ENCODE data around the gene PIP4K2C. TPM values are rescaled to one million over a fixed set of nuclear protein-coding genes. Genes with fewer than 3 reads are reported as not detected.

Gene PIP4K2C
- total RNA-seq, 2 donors from 2014 or later, result 15.3 to 16.1 TPM

DNA sequence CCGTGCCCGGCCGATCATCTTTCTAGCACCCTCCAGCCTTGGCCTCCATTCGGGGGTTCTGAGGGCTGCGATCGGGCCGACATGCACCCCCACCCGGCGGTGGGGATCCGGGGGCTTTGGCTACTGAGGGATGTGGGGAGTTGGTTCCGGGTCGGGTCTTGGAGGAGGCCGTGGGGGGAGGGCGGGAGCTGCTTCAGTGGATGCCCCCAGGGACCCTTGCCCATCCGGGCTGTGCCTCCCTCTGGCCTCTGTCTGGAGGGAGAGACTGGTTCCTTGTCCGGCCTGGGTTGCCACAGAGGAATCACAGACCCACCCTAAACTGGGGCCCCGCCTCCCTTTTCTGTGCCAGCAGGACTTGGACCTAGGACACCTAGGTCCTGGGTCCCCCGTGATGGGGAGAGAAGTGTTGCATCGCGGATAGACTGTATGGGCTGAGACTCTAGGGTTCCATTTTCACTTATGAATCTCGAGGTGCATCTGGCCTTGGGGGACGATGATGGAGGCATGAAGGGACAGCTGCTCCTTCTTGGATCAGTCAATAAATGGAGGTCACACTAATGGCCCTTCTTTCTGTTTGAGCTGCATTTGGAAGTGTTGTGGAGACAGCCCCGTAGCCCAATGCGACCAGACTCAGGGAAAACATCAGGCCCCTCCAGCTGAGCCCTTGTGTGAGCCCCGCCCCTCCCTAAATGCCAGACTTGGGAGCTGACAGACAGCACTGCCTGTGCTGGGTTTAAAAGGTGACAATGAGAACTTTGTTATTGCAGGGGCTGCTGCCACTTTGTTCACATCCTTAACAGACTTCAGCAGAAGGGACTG, 14.2 kb downstream of the PIP4K2C start:
- DNase-seq, result peak; percentile 52
- ATAC-seq, result peak; percentile 16 to 37
- intact Hi-C loops (cut with DNase I), result no loop called here

DNA sequence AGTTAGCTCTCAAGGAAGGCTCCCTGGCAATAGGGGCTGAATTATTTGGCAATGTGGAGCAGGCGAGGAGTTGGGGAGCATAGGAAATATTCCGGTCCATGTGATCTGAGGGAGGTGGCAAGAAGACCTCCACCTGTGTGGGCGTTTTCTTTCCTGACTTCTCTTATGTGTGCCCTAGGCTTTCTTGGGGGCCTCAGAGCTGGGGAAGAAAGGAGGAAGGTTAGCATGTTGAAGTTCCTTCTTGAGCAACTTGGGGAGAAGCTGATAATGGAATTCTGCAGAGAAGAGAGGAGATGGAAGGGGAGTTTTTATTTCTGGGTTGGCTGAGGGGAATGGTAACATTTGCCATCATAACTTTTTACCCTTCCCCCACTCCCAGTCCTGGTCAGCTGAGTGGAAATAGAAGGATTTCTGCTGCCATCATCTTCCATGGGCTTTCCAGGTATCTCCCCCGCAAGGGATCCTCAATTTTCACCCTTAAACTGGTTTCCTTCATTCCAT, 14.9 kb downstream of the PIP4K2C start:
- no peak for DNase-seq
- intact Hi-C loops (cut with DNase I), result no loop called here
- ATAC-seq, result no peak

DNA sequence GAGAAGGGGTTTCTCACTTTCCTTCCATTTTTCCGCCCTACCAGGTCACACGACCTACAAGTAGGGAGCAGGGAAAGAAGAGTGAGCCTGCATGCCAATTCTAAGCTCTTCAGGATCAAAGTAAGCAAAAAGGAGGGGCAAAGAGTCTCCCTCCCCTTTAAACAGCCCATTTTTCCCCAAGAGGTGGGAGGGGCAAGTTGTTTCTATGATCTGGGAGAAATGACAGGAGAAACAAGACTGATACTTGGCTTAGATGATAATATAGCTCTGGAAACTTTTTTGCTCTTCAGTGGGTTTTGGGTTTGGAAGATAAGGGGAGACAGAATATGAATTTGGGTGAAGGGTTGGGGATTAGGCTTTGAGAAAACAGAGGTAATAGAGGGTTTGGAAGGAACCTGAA, 15.4 kb downstream of the PIP4K2C start:
- DNase-seq (no peak), ATAC-seq (no peak)
- intact Hi-C loops (cut with DNase I), result no loop called here

DNA sequence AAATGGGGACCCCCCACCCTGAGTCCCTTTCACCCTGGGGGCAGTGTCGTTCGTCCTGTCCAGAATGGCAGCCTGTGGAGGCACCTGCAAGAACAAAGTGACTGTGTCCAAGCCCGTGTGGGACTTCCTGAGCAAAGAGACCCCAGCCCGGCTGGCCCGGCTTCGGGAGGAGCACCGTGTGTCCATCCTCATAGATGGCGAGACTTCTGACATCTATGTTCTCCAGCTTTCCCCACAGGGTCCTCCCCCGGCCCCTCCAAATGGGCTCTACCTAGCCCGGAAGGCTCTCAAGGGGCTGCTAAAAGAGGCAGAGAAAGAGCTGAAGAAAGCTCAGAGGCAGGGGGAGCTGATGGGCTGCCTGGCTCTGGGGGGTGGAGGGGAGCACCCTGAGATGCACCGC, 15.8 kb downstream of the PIP4K2C start:
- ATAC-seq (no peak), DNase-seq (no peak)

DNA sequence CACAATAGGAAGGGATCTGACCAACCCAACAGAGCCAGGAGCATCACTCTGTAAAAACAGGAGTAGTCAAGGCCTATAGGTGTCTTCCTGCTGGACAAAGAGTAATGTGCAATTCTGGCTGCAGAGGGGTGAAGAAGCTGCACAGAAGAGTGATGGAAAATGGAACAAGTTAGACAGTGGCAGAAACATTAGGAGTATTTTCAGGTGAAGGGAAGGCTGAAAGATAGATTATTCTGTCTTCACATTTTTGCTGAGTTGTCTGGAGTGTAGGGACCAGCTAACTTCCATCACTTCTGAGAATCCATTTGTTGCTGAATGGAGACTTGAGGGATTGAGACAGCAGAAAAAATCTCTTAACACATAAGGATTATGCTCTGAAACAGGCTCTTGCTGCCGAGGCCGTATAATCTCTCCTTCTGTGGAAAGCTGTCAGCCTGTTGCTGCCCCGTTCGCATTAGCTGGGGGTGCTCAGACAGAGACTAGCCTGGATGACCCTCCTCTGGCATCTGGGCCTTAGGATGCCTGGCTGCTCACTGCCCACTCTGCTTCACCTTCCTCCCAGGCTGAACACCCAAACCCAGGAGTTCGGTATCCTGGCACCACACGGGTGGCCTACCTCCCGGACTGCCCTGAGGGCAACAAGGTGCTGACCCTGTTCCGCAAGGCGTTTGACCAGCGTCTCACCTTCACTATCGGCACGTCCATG, 17.1 kb downstream of the PIP4K2C start:
- DNase-seq (no peak), ATAC-seq (no peak)
- intact Hi-C loops (cut with DNase I), result no loop called here

More for the DNA sequence above, 15.8 kb downstream of the PIP4K2C start:
- intact Hi-C loops (cut with DNase I), result no loop called here

DNA sequence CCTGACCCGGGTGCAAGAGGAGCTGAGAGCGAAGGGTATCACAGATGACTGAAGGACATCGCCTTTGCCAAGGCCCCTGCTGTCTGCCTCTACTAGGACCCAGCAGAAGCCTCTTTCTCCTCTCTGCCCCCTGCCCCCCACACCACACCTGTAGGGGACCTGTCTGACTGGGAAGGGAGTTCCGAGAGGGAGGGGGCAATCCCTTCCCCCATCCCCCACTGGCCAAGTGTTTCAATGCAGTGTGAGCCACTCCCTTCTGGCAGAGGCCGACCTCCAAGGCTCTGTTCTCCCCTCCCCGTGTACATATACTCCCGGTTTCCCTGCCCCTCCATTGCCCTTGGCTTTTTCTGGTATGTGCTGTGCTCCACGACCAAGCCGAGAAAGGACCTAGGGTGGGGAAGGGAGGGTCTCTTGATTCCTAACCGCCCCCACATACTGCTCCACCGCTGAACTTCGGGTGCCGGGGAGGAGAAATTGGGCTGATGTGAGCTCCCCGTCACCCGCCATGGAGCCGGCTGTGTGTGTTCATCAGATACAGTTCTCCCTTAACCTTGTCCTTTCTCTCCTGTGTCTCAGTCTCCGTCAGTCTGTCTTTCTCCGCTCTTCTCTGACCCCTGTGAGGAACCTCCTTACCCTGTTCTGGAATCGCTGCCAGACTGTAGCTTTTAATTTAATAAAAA, 18.2 kb downstream of the PIP4K2C start:
- intact Hi-C loops (cut with DNase I), result no loop called here
- ATAC-seq (no peak), DNase-seq (no peak)

DNA sequence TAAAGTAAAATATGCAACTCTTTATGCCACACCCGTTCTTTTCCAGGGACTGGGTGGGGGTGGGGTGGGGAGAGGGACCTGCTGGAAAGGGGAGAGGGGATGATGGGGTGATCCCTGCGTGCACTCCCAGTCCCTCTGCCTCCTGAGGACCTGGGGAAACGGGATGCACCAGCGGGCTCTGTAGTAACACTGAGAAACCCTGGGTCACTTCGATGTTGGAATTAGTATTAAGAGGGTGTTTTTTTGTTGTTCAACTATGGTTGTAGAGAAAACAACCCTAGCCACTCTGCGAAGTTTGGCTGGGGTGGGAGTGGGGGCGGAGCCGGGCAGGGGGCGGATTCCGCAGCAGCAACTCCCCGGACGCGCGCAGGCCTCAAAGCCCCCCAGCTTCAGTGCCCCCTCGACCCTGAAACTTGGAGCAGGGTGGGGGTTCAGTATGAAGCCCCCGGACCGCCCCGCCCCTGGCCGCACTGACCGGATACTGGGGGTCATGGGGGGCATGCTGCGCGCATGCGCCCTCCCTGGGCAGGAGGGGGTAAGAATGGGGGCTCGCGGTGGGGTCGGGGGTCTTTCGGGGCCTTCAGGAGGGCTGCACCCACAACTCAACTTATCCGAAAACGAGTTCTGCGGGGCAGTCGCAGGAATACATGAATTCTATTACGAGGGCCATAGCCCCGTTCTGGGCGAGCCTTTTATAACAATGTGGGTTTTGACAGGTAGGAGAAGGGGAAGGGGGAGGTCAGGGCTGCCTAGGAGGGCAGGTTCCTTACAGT, 19.0 kb downstream of the PIP4K2C start:
- DNase-seq, result no peak
- peak; percentile 4 to 15 for ATAC-seq
- intact Hi-C loops (cut with DNase I), result no loop called here

DNA sequence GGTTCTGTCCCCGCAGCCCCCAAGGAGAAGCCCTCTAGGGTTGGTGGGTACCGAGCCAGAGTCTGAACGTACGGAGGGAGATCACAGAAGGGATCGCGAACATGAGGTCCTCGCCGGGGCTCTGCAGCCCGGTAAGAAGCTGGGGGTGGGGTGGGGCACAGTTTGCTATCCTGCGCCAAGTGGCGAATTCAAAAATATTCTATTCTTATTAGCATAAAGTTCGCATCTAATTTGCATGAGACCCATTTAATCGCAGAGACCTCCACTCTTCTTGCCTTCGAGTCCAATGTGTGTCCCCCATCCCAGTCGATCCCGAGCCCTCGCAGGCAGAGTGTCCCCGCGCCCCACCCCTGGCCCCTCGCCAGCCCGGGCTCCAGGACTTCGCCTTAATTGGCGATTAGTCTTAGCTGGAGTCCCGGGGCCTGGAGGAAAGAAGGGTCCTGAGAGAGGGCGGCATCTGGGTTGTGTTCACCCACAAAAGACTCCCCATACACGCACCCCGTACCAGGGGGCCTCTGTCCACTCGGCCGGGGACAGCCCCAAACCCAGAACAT, 19.6 kb downstream of the PIP4K2C start:
- intact Hi-C loops (cut with DNase I), result no loop called here
- DNase-seq (peak; percentile 74), ATAC-seq (peak; percentile 57 to 58)

DNA sequence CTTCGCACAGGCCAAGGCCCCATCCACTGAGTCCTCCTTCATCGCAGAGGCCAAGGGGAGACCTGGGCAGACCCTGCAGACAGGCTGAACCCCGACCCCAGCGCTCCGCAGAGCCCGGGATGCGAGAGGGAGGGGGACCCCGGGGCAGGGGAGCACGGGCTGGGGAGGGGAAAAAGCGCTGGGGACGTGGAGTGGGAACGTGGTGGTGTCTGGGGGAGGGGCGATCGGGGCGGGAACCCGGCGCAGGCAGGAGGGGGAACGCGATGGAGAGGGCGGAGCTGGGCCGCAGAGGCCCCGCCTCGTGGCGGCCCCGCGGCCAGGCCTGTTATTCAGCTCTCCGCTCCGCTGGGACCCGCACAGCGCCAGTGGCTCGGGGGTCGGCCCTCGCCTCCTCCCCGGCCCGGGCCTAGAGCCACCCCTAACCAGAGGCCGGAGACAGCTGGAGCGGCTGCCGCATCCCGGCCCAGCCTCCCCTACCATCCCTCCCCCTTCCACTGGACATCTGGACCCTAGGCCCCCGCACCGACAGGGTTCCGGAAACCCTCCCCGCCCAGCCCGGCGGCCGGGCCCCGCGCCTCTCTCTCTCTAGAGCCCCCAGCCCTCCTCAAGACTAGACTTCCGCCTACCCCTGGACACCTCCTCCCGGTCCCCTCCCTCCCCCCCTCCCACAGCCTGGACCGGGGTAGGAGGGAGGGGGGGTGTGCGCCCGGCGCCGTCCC, 20.3 kb downstream of the PIP4K2C start, which contains the start of gene ARHGEF25:
Gene ARHGEF25 (plus strand): TSS at position 328 of the 719 bp plus-strand sequence. CDS start 460 bp downstream, outside the sequence.
- peak; percentile 90 to 92 for ATAC-seq
- peak; percentile 83 for DNase-seq
- intact Hi-C loops (cut with DNase I), result no loop called here

DNA sequence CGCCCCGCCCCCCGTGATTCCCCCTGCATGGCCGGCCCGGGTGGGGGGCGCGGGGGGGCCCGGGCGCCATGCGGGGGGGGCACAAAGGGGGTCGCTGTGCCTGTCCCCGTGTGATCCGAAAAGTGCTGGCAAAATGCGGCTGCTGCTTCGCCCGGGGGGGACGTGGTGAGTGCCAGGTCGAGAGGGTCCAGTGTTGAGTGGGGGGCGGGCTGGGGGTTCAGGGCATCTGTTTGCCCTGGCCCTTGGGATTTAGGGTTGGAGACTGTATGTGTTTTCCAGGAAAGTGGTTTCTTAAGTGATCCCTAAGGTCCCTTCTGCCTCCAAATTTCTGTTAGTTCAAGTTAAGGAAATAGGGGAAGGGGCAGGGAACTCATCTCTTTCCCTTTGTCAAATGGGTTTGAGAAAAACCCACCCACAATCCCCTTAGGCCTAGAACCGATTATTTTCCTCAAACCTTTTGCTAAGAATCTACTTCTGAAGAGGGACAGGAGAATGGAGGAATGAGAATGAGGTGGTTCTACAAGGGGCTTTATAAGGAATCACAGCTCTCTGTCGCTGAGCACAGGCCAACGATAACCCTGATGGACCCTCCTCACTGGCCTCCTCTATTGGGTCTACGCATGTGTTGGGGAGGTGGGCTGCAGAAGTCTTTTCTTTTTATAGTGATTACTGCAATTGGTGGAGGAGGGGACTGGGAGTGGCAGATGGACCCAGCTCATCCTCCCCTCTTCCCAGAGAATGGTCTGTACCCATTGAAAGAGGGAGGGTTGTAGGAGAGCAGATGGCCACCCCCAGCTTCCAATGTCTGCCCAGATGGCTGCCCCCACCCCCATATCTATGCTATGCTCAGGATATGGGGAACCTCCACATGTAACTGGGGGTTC, 21.1 kb downstream of the PIP4K2C start:
- ATAC-seq (no peak), DNase-seq (no peak)
- intact Hi-C loops (cut with DNase I), result no loop called here

DNA sequence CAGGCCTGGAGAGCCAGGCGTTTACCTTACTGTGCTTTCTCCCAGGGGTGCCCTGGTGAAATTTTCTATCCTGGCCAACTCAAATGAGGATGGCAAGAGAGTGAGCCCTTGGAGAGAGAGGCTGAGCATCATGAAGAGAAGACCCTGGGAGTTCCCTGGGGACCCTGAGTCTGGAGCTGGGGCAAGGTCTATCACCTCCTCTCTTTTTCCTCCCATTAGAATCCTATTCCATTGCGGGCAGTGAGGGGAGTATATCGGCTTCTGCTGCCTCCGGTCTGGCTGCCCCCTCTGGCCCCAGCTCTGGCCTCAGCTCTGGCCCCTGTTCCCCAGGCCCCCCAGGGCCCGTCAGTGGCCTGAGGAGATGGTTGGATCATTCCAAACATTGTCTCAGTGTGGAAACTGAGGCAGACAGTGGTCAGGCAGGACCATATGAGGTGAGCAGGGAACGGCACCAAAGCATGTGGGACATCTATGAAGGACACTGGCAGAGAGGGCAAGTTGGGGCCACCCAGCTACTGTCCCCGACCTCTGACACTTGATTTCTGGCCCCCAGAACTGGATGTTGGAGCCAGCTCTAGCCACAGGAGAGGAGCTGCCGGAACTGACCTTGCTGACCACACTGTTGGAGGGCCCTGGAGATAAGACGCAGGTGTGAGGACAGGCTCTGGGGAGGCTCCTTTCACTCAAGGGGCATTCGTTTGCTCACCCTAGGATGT, 21.9 kb downstream of the PIP4K2C start:
- intact Hi-C loops (cut with DNase I), result no loop called here
- ATAC-seq (no peak), DNase-seq (no peak)

DNA sequence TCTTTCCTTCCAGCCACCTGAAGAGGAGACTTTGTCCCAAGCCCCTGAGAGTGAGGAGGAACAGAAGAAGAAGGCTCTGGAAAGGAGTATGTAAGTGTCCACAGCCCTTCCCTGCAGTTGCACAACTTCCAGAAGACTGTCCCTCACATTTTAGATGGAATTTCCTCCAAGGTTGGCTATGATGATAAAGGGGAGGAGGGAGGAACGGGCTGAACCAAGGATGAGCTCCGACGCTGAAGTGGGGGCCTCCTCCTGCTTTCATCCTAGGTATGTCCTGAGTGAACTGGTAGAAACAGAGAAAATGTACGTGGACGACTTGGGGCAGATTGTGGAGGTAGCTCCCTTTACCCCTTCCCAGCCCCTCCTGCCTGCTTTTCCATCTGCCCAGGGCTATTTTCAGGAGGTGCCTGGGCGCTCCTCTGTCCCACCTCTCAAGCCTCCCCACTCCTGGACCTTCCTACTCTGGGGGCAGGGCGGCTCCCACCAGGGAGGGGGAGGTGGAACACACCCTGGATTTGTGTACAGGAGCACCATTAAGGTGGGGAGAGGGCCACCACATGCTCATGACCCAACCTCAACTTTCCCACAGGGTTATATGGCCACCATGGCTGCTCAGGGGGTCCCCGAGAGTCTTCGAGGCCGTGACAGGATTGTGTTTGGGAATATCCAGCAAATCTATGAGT, 22.6 kb downstream of the PIP4K2C start:
- no peak for DNase-seq
- ATAC-seq, result no peak
- intact Hi-C loops (cut with DNase I), result no loop called here

DNA sequence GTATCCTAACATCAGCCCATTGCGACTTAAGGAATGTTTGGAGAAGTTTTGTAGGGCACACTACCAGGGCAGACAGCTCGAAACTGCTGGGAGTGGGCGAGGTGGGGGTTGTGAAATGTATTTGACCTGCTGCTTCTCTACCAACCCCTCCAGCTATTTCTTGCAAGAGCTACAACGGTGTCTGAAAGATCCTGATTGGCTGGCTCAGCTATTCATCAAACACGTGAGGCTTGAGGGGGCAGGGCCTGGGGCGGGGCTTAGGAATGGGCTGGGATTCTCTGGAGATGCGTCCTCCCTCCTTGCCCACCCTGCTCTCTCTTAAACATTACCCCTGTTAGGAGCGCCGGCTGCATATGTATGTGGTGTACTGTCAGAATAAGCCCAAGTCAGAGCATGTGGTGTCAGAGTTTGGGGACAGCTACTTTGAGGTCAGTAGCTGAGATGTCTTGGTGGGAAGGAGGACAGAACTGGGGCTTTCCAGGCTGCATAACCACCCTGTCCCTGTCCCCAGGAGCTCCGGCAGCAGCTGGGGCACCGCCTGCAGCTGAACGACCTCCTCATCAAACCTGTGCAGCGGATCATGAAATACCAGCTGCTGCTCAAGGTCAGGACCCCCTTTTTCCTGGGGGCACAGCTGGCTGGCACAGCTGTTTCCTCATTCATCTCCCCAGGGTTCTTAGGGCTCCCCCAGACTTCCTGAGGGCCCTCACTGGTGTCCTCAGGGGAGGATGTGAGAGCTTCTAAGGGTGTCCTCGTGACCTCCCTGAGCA, 23.4 kb downstream of the PIP4K2C start:
- no peak for DNase-seq
- intact Hi-C loops (cut with DNase I), result no loop called here
- no peak for ATAC-seq

DNA sequence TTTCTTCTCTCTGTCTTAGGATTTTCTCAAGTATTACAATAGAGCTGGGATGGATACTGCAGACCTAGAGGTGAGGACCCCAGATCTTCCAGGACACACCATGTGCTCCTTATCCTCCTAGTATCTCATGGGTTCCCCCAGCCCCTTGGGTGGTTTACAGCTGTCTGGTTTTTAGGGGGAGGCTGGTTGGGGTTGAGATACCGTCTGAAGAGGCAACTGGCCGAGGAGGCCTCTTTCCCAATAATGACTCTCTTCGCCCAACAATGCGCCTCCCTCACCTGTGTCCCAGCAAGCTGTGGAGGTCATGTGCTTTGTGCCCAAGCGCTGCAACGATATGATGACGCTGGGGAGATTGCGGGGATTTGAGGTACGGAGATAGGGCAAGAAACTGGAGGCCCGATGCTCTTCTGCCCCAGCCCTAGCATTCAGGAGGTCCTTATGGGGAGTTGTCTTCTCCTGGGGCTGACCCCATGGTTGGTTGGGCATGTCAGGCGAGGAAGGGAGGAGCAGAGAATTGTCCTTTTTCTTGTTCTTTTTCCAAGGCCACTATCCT, 24.0 kb downstream of the PIP4K2C start:
- ATAC-seq (no peak), DNase-seq (no peak)
- intact Hi-C loops (cut with DNase I), result no loop called here

DNA sequence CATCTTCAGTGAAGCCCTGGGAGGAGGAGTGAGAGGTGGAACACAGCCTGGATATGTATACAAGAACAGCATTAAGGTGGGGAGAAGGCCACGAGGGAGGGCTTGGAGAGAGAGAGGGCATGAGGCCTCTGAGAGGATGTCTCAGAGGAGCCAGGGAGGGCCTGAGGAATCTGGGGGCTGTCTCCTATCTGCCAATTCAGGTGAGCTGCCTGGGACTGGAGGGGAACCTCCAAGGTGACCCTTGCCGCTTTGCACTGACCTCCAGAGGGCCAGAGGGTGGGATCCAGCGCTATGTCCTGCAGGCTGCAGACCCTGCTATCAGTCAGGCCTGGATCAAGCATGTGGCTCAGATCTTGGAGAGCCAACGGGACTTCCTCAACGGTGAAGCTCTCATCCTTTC, 24.6 kb downstream of the PIP4K2C start:
- no peak for DNase-seq
- no peak for ATAC-seq

More for the DNA sequence above, 24.6 kb downstream of the PIP4K2C start:
- intact Hi-C loops (cut with DNase I), result no loop called here
